Spleen (tissue), 11 donors: ENCODE data around the gene SH2D2A. TPM values are rescaled to one million over a fixed set of nuclear protein-coding genes. Genes with fewer than 3 reads are reported as not detected.
A peak's percentile ranks its signal among the peaks of the same experiment; 100 is the strongest.

ENCODE experiments used
- DNase-seq: peaks from one replicate; pipeline ENCODE4 v3.0.0-alpha.2; 2020
- H3K27ac ChIP-seq, 8 donors: fragments of 200-600 bp; sonication (generic) in 7 of 8; 1 replicate in 4 of 8; 2 replicates in 4 of 8; pipeline versions ENCODE4 v1.5.0 to v1.8.0; 2016 to 2021; ENCODE audit warnings: inconsistent platforms in 4 of 8, mild to moderate bottlenecking in 4 of 8, moderate library complexity in 1 of 8
- H3K27me3 ChIP-seq, 7 donors: fragments of 200-600 bp; sonication (generic) in 6 of 7; replicated peaks in 1 of 7; 1 replicate in 4 of 7; 2 replicates in 3 of 7; pipeline versions ENCODE4 v1.5.0 to v1.8.0; 2016 to 2021; ENCODE audit warnings: inconsistent platforms in 3 of 7, mild to moderate bottlenecking in 1 of 7
- H3K36me3 ChIP-seq, 6 donors: fragments of 200-600 bp; sonication (generic) in 5 of 6; 1 replicate in 4 of 6; 2 replicates in 2 of 6; pipeline versions ENCODE4 v1.5.0 to v1.8.0; 2016 to 2021; ENCODE audit warnings: inconsistent platforms in 2 of 6
- H3K4me1 ChIP-seq, 6 donors: fragments of 200-600 bp; sonication (generic) in 5 of 6; 1 replicate in 3 of 6; 2 replicates in 3 of 6; pipeline versions ENCODE4 v1.5.0 to v1.8.0; 2016 to 2021; ENCODE audit warnings: inconsistent platforms in 3 of 6
- H3K4me3 ChIP-seq, 8 donors: fragments of 200-600 bp; sonication (generic) in 7 of 8; 1 replicate in 4 of 8; 2 replicates in 4 of 8; pipeline versions ENCODE4 v1.5.0 to v1.8.0; 2016 to 2021; ENCODE audit warnings: inconsistent platforms in 4 of 8, mild to moderate bottlenecking in 4 of 8, moderate library complexity in 2 of 8
- H3K9me3 ChIP-seq, 8 donors: fragments of 200-600 bp; sonication (generic) in 7 of 8; 1 replicate in 4 of 8; 2 replicates in 4 of 8; pipeline versions ENCODE4 v1.5.0 to v1.8.0; 2016 to 2021; ENCODE audit warnings: inconsistent platforms in 4 of 8
- POLR2A ChIP-seq, 3 donors: fragments of 450-650 bp; IDR thresholded peaks; one replicate each; pipeline ENCODE4 v1.5.1; 2017; ENCODE audit warnings: antibody characterized with exemption in 3 of 3, mild to moderate bottlenecking in 1 of 3
- POLR2AphosphoS5 ChIP-seq, 3 donors: sonication (generic); formaldehyde crosslinking; IDR thresholded peaks; one replicate each; pipeline ENCODE4 v1.5.1; 2017; ENCODE audit warnings: antibody characterized with exemption in 3 of 3
- WGBS, 5 donors: extraction: QIAGEN DNeasy Blood & Tissue Kit in 3 of 5; methylation state at CpG; one replicate each; pipeline versions ENCODE4 v1.1.5 to v1.1.7; 2013 to 2018; 5-methylcytosine and 5-hydroxymethylcytosine counted together
- intact Hi-C: fragments of 100-400 bp; cut with DNase I; formaldehyde crosslinking; loops from one replicate; pipeline ENCODE4 v1.15.0; 2023; ENCODE audit warnings: low total_unique reads
- polyA plus RNA-seq, 3 donors: library from polyadenylated mRNA; stranded (reverse); fragments of 200-250 nt; gene quantifications; one replicate each; pipeline ENCODE4 v1.2.1, GENCODE V29; 2013
- total RNA-seq, 7 donors: library from RNA; depleted of rRNA in 3 of 7; stranded (reverse); fragments of >200 nt in 3 of 7; fragmentation: NEBNext Ultra II Directional in 4 of 7; extraction: Animal tissue kit (Norgen Biotek cat#: 25700) in 4 of 7; gene quantifications; one replicate each; pipeline versions ENCODE4 v1.1.0 to v1.2.1, GENCODE V29; 2016 to 2021
- TF ChIP-seq, protein P1 (sequence below), 11 experiments: fragments of 200-600 bp in 7 of 11; fragments of 450-650 bp in 4 of 11; sonication (generic) in 4 of 11; IDR thresholded peaks in 8 of 11; conservative IDR thresholded peaks in 3 of 11; 1 replicate in 7 of 11; 2 replicates in 4 of 11; pipeline versions ENCODE4 v1.4.0 to v1.8.0; 2016 to 2021; ENCODE audit warnings: antibody characterized with exemption in 11 of 11, inconsistent platforms in 4 of 11, mild to moderate bottlenecking in 1 of 11
- donor health status: healthy with polysubstance abuse.
- donor health status: DM: no; HTN: no; CAD: no; lungs with moderate emphysema.
- donor health status: DM: no; HTN: no; CAD: no.
- donor health status: Bipolar disorder and iron deficiency.
- donor health status: healthy.
- donor health status: DM: no; HTN: no; CAD: no.
- donor health status: DM: yes; HTN: yes; CAD: no.

Gene SH2D2A
- total and polyA plus RNA-seq, 10 donors: 3.6 to 22.1 (median 12.4) TPM

DNA sequence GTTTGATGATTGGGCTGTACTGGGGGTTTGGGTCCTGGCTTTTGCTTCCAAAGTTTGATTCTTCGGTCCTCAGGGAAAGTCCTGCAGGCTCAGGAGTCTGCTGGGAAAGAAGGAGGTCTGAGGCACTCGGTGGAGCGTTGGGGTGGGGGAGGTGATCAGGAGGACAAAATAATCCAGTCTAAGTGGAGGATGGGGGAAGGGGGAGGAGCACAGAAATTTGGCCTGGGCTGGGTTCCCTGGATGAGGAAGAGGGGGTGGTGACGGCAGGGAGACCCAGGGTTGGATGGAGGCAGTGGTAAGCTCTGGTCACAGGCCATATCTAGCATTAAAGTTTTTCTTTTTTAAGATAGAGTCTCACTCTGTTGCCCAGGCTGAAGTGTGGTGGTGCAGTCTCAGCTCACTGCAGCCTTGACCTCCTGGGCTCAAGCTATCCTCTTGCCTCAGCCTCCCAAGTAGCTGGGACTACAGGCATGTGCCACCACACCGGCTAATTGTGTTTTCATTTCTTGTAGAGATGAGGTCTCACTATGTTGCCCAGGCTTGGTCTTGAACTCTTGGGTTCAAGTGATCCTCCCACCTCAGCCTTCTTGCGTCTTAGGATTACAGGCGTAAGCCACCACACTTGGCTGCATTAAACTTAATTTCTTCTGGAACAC is 6.8 kb downstream of the SH2D2A start:
- no peak overlapping the region for H3K4me3 ChIP-seq
- WGBS, 5 donors: 84 to 95% (median 91%) methylated on average over 7 of the region's 7 CpGs
- no peak for DNase-seq
- H3K27ac ChIP-seq: no peak overlapping the region
- no peaks in the 10 kb centered on the region for H3K9me3 ChIP-seq
- TF ChIP-seq, protein P1, sequence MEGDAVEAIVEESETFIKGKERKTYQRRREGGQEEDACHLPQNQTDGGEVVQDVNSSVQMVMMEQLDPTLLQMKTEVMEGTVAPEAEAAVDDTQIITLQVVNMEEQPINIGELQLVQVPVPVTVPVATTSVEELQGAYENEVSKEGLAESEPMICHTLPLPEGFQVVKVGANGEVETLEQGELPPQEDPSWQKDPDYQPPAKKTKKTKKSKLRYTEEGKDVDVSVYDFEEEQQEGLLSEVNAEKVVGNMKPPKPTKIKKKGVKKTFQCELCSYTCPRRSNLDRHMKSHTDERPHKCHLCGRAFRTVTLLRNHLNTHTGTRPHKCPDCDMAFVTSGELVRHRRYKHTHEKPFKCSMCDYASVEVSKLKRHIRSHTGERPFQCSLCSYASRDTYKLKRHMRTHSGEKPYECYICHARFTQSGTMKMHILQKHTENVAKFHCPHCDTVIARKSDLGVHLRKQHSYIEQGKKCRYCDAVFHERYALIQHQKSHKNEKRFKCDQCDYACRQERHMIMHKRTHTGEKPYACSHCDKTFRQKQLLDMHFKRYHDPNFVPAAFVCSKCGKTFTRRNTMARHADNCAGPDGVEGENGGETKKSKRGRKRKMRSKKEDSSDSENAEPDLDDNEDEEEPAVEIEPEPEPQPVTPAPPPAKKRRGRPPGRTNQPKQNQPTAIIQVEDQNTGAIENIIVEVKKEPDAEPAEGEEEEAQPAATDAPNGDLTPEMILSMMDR (IDR thresholded peaks at IDR 0.05 in 8 of 11, conservative IDR thresholded peaks at IDR 0.05 in 3 of 11): no peak
- TF ChIP-seq POLR2A (IDR thresholded peaks at IDR 0.05): no peak
- TF ChIP-seq POLR2AphosphoS5 (IDR thresholded peaks at IDR 0.05): no peak
- H3K4me1 ChIP-seq: peaks cover 0 to 60% (median 32%) of the 10 kb centered on the region in 6 donors
- H3K36me3 ChIP-seq: peaks cover 0 to 30% (median 0%) of the 10 kb centered on the region in 6 donors
- intact Hi-C loops: loop anchor here (10.0 kb wide), 1 partner anchor 45 kb away; the partner anchor contains the start of gene INSRR
- H3K27me3 ChIP-seq: peaks cover 0 to 10% (median 0%) of the 10 kb centered on the region in 7 donors

DNA sequence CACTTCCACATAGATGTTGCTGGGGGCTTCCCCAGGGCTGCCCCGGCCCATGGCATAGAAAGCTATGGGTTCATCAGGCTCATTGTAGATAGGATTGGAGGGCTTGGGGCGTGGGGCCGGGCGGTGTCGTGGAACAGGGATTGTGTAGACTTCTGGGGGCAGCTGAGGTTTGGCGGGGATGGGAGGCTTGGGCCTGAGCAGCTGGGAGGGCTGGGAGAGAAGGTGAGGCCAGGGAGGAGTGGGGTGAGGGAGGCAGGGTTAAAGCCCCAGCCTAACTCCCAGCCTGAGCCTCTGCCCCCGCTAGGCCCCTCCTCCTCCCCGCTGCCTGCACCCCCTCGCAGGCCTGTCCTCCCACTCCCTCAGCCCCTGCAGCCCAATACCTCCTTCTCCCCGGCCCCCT is 7.4 kb downstream of the SH2D2A start:
- Histone ChIP-seq H3K27me3 (peaks cover 0 to 10% (median 0%) of the 10 kb centered on the region in 7 donors), H3K36me3 (peaks cover 0 to 30% (median 0%) of the 10 kb centered on the region in 6 donors), H3K27ac (no peak overlapping the region), H3K9me3 (no peaks in the 10 kb centered on the region), H3K4me3 (no peak overlapping the region), H3K4me1 (peaks cover 0 to 60% (median 28%) of the 10 kb centered on the region in 6 donors)
- DNase-seq: no peak
- TF ChIP-seq POLR2A (IDR thresholded peaks at IDR 0.05) (no peak), POLR2AphosphoS5 (IDR thresholded peaks at IDR 0.05) (peak in 1 of 3 donors; percentile 9)
- intact Hi-C loops: loop anchor here (10.0 kb wide), 1 partner anchor 46 kb away; the partner anchor contains the start of gene INSRR
- WGBS, 5 donors: 87 to 94% (median 93%) methylated on average over 10 of the region's 10 CpGs

DNA sequence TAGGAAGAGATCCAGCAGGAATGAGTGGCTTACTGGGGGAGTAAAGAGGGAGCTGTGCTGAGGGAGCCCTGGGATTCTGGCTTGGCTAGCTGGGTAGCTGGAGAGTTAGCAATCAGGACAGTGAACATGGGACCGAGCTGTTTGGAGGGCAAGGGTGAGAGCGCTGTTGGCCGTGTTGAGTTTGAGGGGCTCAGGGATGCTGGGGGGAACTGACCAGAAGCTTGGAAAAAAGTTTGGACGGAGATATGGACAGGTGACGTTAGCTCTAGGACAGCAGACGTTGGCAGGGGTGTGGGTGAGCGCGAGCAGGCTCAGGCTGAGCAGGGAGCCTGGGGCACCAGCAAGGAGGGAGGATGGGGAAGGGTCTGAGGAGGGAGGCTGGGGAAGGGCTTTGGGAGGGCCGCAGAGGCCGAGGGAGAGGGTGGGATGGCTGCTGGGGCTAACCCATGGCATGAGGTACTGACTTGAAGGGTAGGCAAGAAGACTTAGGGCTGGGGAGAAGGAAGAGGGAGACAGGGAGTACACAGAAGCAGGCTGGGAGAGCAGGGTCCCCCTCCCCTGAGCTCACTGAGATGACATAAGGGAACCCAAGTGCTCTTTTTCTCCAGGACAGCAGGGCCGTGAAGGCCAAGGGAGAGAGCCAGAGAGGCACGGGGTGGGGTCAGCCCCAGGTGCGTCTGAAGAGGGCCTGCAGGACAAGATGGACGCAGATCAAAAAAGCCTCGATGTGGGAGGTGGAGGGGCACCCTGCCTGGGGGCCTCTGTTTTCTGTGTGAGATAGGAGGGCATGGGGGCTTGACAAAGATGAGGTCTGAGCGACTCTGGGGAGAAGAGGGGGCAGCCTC is 8.2 kb downstream of the SH2D2A start:
- H3K27ac ChIP-seq: peak overlapping the region in 1 of 8 donors; percentile 38
- WGBS, 5 donors: 88 to 95% (median 93%) methylated on average over 16 of the region's 16 CpGs
- H3K4me3 ChIP-seq: no peak overlapping the region
- peaks cover 0 to 1% (median 0%) of the 10 kb centered on the region in 7 donors for H3K27me3 ChIP-seq
- peaks cover 0 to 58% (median 21%) of the 10 kb centered on the region in 6 donors for H3K4me1 ChIP-seq
- H3K36me3 ChIP-seq: peaks cover 0 to 30% (median 0%) of the 10 kb centered on the region in 6 donors
- H3K9me3 ChIP-seq: no peaks in the 10 kb centered on the region
- intact Hi-C loops: loop anchor here (10.0 kb wide), 1 partner anchor 46 kb away; the partner anchor contains the start of gene INSRR
- TF ChIP-seq, protein P1 (IDR thresholded peaks at IDR 0.05 in 8 of 11, conservative IDR thresholded peaks at IDR 0.05 in 3 of 11): no peak
- TF ChIP-seq POLR2A (IDR thresholded peaks at IDR 0.05) (no peak), POLR2AphosphoS5 (IDR thresholded peaks at IDR 0.05) (peak in 1 of 3 donors; percentile 30)
- no peak for DNase-seq

DNA sequence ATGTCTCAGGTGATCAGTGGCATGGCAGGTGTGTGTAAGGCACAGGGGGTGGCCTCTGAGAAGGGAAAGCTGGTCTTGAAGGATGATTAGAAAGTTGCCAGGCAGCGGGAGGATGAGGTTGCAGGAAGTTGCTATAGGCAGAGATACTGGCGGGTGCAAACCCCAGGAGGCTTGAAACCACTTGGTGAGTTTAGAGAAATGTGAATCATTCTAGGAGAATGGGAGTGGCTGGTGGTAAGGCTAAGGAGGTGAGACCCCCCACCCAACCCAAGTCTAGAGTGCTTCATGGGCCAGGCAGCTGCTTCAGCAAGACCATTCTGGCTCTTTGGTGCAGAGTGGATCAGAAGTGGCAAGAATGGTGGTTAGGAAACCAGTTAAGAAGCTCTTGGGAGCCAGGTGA is 9.0 kb downstream of the SH2D2A start:
- Histone ChIP-seq H3K4me3 (no peak overlapping the region), H3K9me3 (no peaks in the 10 kb centered on the region), H3K4me1 (peaks cover 0 to 51% (median 14%) of the 10 kb centered on the region in 6 donors), H3K36me3 (peaks cover 0 to 30% (median 0%) of the 10 kb centered on the region in 6 donors), H3K27ac (peak overlapping the region in 1 of 8 donors; percentile 38), H3K27me3 (no peaks in the 10 kb centered on the region)
- intact Hi-C loops: loop anchor here (10.0 kb wide), 1 partner anchor 47 kb away; the partner anchor contains the start of gene INSRR
- WGBS, 5 donors: 55 to 61% (median 60%) methylated on average over 2 of the region's 2 CpGs
- DNase-seq: no peak
- no peak for TF ChIP-seq POLR2AphosphoS5 (IDR thresholded peaks at IDR 0.05)
- TF ChIP-seq, protein P1 (IDR thresholded peaks at IDR 0.05 in 8 of 11, conservative IDR thresholded peaks at IDR 0.05 in 3 of 11): no peak
- no peak for TF ChIP-seq POLR2A (IDR thresholded peaks at IDR 0.05)
